GM12878 (cell line): Measurements from ENCODE around the gene LAD1. TPM values are rescaled to one million over a fixed set of nuclear protein-coding genes. Genes with fewer than 3 reads are reported as not detected.

ENCODE experiments used
- ATAC-seq: fragments of 200-7000 bp; cut with Tn5 transposase; 3 replicates; pipeline ENCODE4 v1.9.1; 2020; ENCODE audit warnings: mild to moderate bottlenecking, moderate library complexity
- BruUV-seq: library from RNA; stranded (reverse); fragments of 400-500 nt; replicated peaks from 2 replicates; lab custom pipeline; 2021; lab: Mats Ljungman, UMichigan
- CTCF ChIA-PET: fragments of 300-600 bp; sonication (Branson Sonifier 250); formaldehyde crosslinking; extraction: SDS; loops from one replicate; lab custom pipeline; 2021; ENCODE audit warnings: inconsistent platforms; lab: Yijun Ruan, JAX
- POLR2A ChIA-PET: fragments of 350-600 bp; formaldehyde crosslinking; extraction: SDS; loops from one replicate; lab custom pipeline; 2021; ENCODE audit warnings: inconsistent platforms; lab: Charles Lee
- RAD21 ChIA-PET: fragments of 300-600 bp; sonication (Branson Sonifier 250); formaldehyde crosslinking; loops from one replicate; lab custom pipeline; 2023; ENCODE audit warnings: antibody characterized with exemption; ENCODE audit not compliant: unreplicated experiment; lab: Charles Lee
- SMC1A ChIA-PET: fragments of 300-600 bp; sonication (Branson Sonifier 250); formaldehyde crosslinking; loops from one replicate; lab custom pipeline; 2023; ENCODE audit not compliant: unreplicated experiment, uncharacterized antibody; lab: Charles Lee
- DNase-seq: peaks from one replicate; pipeline ENCODE4 v3.0.0-alpha.2; 2011; ENCODE audit warnings: low read depth, low spot score
- FAIRE-seq: peaks from 3 replicates; lab custom pipeline; 2011; peaks lifted over from hg19 to GRCh38; lab: Jason Lieb, UNC
- H2AFZ ChIP-seq: 2 replicates; pipeline ENCODE4 v1.6.0; 2011; ENCODE audit warnings: low read depth, low read length, control low read depth; ENCODE audit not compliant: control insufficient read depth
- H3K27ac ChIP-seq: 2 replicates; pipeline ENCODE4 v1.5.1; 2011; ENCODE audit warnings: control low read depth; ENCODE audit not compliant: control insufficient read depth, insufficient read depth
- H3K27me3 ChIP-seq, 2 experiments: replicated peaks in 1 of 2; 2 replicates each; pipeline versions ENCODE4 v1.6.0 to v1.6.1; 2011; ENCODE audit warnings: low read length in 1 of 2; ENCODE audit not compliant: control insufficient read depth in 2 of 2, insufficient read depth in 2 of 2
- H3K36me3 ChIP-seq, 2 experiments: 2 replicates each; pipeline ENCODE4 v1.5.1; 2011; ENCODE audit warnings: low read length in 1 of 2; ENCODE audit not compliant: control insufficient read depth in 2 of 2, insufficient read depth in 2 of 2
- H3K4me1 ChIP-seq: 2 replicates; pipeline ENCODE4 v1.6.1; 2011; ENCODE audit warnings: mild to moderate bottlenecking, low read length, moderate library complexity, mixed read lengths; ENCODE audit not compliant: control insufficient read depth, insufficient read depth
- H3K4me2 ChIP-seq: 2 replicates; pipeline ENCODE4 v1.6.0; 2011; ENCODE audit warnings: control low read depth; ENCODE audit not compliant: control insufficient read depth, insufficient read depth
- H3K4me3 ChIP-seq: fragments of 200-600 bp; sonication (generic); 2 replicates; pipeline ENCODE4 v1.5.1; 2016
- H3K79me2 ChIP-seq: 2 replicates; pipeline ENCODE4 v1.6.0; 2011; ENCODE audit warnings: low read length; ENCODE audit not compliant: control insufficient read depth, insufficient read depth
- H3K9ac ChIP-seq: 2 replicates; pipeline ENCODE4 v1.8.0; 2011; ENCODE audit warnings: low read length, control low read depth, mixed read lengths; ENCODE audit not compliant: control insufficient read depth, insufficient read depth
- H3K9me3 ChIP-seq: replicated peaks from 3 replicates; pipeline ENCODE4 v1.5.1; 2011; ENCODE audit warnings: mild to moderate bottlenecking, low read length; ENCODE audit not compliant: control insufficient read depth, insufficient read depth
- H4K20me1 ChIP-seq: 2 replicates; pipeline ENCODE4 v1.6.0; 2011; ENCODE audit not compliant: control insufficient read depth, insufficient read depth
- CBFB ChIP-seq: IDR thresholded peaks from 2 replicates; pipeline ENCODE4 v1.6.1; 2016; ENCODE audit warnings: antibody characterized with exemption, low read depth
- CBX5 ChIP-seq: sonication (generic); IDR thresholded peaks from 2 replicates; pipeline ENCODE4 v1.6.1; 2016; ENCODE audit warnings: low read depth, moderate library complexity, mild to moderate bottlenecking, inconsistent platforms
- EGR1 ChIP-seq, 2 experiments: IDR thresholded peaks; 1 replicate in 1 of 2; 2 replicates in 1 of 2; pipeline ENCODE4 v1.6.1; 2011 to 2012; ENCODE audit warnings: low read depth in 2 of 2, low read length in 2 of 2, borderline replicate concordance in 1 of 2, mild to moderate bottlenecking in 1 of 2, moderate library complexity in 1 of 2
- FOXM1 ChIP-seq: IDR thresholded peaks from 2 replicates; pipeline ENCODE4 v1.6.1; 2012; ENCODE audit warnings: low read depth, mild to moderate bottlenecking, inconsistent platforms, low read length, moderate library complexity
- KDM1A ChIP-seq: fragments of 200-600 bp; sonication (generic); IDR thresholded peaks from 2 replicates; pipeline ENCODE4 v1.6.1; 2016; ENCODE audit warnings: borderline replicate concordance
- MYC ChIP-seq: IDR thresholded peaks from 2 replicates; pipeline ENCODE4 v1.6.1; 2011; ENCODE audit warnings: mild to moderate bottlenecking, low read length, moderate library complexity, inconsistent platforms; ENCODE audit not compliant: insufficient read depth, insufficient replicate concordance, insufficient read length, severe bottlenecking
- NFIC ChIP-seq: IDR thresholded peaks from 2 replicates; pipeline ENCODE4 v1.6.1; 2012; ENCODE audit warnings: low read depth, mild to moderate bottlenecking, inconsistent platforms, low read length, moderate library complexity
- PML ChIP-seq: IDR thresholded peaks from 2 replicates; pipeline ENCODE4 v1.6.1; 2012; ENCODE audit warnings: low read length, inconsistent platforms
- POU2F2 ChIP-seq: IDR thresholded peaks from 3 replicates; pipeline ENCODE4 v1.6.1; 2011; ENCODE audit warnings: low read depth, mild to moderate bottlenecking, low read length, borderline replicate concordance
- RCOR1 ChIP-seq: conservative IDR thresholded peaks from 2 replicates; pipeline ENCODE4 v1.6.1; 2012; ENCODE audit warnings: low read depth, low read length, improper control_type of control experiment
- ZNF384 ChIP-seq: IDR thresholded peaks from 2 replicates; pipeline ENCODE4 v1.6.1; 2012; ENCODE audit warnings: low read depth, mild to moderate bottlenecking, low read length, improper control_type of control experiment, borderline replicate concordance
- ZSCAN29 ChIP-seq: fragments of 450-650 bp; IDR thresholded peaks from 2 replicates; pipeline ENCODE4 v1.6.1; 2017; ENCODE audit warnings: mild to moderate bottlenecking, moderate library complexity
- WGBS: methylation state at CpG from one replicate; pipeline ENCODE4 v1.1.6; 2016; ENCODE audit warnings: low lambda C conversion rate; ENCODE audit not compliant: insufficient replicate concordance, insufficient coverage; ENCODE audit errors: missing lambda C conversion rate; 5-methylcytosine and 5-hydroxymethylcytosine counted together
- in situ Hi-C: fragments of 300-500 bp; cut with MboI; formaldehyde crosslinking; loops from 9 replicates; pipeline ENCODE4 v1.14.3; 2018; ENCODE audit warnings: mixed read lengths
- intact Hi-C: fragments of 100-400 bp; cut with micrococcal nuclease; formaldehyde crosslinking; loops from one replicate; pipeline ENCODE4 v1.14.2; 2022; ENCODE audit not compliant: unreplicated experiment
- polyA plus RNA-seq, 11 experiments: library from polyadenylated mRNA; depleted of rRNA in 4 of 11; unstranded in 6 of 11; stranded (reverse) in 5 of 11; fragments of >200 nt; fragmentation: Nextera tagmentation in 4 of 11; fragmentation: Illumina TruSeq in 1 of 11; extraction: Ambion mirVana in 4 of 11; extraction: Trizol in 1 of 11; gene quantifications; 1 replicate in 1 of 11; 2 replicates in 10 of 11; pipeline versions ENCODE4 v1.2.1 to v1.2.3, GENCODE V29; 2011 to 2016; ENCODE audit warnings: inconsistent platforms in 2 of 11, missing spikeins in 2 of 11, low read depth in 1 of 11
- total RNA-seq, 4 experiments: library from RNA; depleted of rRNA in 3 of 4; stranded (reverse); fragments of >200 nt in 3 of 4; fragmentation: Illumina TruSeq in 1 of 4; extraction: Trizol in 1 of 4; gene quantifications; 2 replicates each; pipeline versions ENCODE4 v1.2.1 to v1.2.3, GENCODE V29; 2013 to 2021
- TF ChIP-seq, protein P1 (sequence below), 3 experiments: IDR thresholded peaks in 2 of 3; conservative IDR thresholded peaks in 1 of 3; 2 replicates each; pipeline ENCODE4 v1.5.1; 2011; ENCODE audit warnings: low read depth in 3 of 3, low read length in 3 of 3, mild to moderate bottlenecking in 3 of 3, control low read depth in 2 of 3, moderate library complexity in 2 of 3, inconsistent platforms in 1 of 3, mixed read lengths in 1 of 3; ENCODE audit not compliant: control insufficient read depth in 2 of 3, insufficient read depth in 1 of 3; ENCODE audit errors: extremely low read depth in 1 of 3
- TF ChIP-seq, protein P2 (sequence below): fragments of 450-650 bp; IDR thresholded peaks from 2 replicates; pipeline ENCODE4 v1.6.1; 2018; ENCODE audit warnings: mild to moderate bottlenecking, low read depth, moderate library complexity; ENCODE audit not compliant: partially characterized antibody

The LAD1 gene
- total and polyA plus RNA-seq, 10 of the 15 experiments (the other 5 are each of a cell fraction or from before 2014, with no cell fraction given), result 0.05 to 0.48 (median 0.32) TPM; not detected in 3

DNA sequence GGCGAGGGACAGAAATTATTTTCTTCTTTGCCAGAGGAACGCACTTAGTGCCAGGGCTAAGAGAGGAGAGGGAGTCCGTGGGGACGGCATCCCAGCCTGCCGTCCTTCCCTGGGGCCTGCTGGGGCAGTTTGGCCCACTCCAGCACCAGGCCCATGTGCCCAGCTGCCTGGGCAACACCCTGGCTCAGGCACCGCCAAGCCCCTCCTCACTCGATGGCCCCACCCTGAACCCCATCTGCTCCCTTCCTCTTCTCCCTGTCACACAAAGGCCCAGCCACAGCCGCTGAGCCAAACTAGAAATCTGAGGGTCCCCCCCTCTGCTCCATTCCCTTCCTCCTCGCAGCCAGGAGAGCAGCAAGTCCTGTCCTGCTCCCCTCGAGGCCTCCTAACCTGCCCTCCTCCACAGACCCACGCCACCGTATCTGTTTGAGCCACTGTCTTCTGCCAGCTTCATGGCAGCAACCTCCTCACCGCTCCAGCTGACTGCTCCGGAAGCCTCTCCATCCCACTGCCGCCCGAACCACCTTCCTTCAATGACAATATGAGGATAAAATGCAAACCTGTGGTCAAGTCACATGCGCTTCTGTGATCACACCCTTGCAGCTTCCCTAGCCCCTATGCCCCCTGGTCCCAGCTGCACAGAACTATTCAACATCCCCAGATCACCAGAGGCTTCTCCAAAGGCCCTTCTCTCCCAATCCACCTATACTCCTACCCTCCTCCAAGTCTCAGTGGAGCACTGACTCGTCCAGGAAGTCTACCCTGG is 30.8 kb upstream of the LAD1 start:
- H3K9me3 ChIP-seq, result no peaks in the 10 kb centered on the region
- no peaks in the 10 kb centered on the region for H3K79me2 ChIP-seq
- POLR2A ChIA-PET, result no interaction called here
- H3K36me3 ChIP-seq, result no peaks in the 10 kb centered on the region
- intact Hi-C loops, result no loop called here
- SMC1A ChIA-PET, result no interaction called here
- TF ChIP-seq NFIC, result no peak
- no peak for TF ChIP-seq EGR1 (IDR thresholded peaks at IDR 0.05; ENCODE audit: borderline replicate concordance in 1 of 2, low read depth in 2 of 2, low read length in 2 of 2)
- TF ChIP-seq RCOR1, result no peak
- TF ChIP-seq POU2F2, result no peak
- no peak for TF ChIP-seq KDM1A
- TF ChIP-seq ZSCAN29, result no peak
- TF ChIP-seq ZNF384, result no peak
- TF ChIP-seq CBFB, result no peak
- TF ChIP-seq CBX5, result no peak
- TF ChIP-seq, protein P1, sequence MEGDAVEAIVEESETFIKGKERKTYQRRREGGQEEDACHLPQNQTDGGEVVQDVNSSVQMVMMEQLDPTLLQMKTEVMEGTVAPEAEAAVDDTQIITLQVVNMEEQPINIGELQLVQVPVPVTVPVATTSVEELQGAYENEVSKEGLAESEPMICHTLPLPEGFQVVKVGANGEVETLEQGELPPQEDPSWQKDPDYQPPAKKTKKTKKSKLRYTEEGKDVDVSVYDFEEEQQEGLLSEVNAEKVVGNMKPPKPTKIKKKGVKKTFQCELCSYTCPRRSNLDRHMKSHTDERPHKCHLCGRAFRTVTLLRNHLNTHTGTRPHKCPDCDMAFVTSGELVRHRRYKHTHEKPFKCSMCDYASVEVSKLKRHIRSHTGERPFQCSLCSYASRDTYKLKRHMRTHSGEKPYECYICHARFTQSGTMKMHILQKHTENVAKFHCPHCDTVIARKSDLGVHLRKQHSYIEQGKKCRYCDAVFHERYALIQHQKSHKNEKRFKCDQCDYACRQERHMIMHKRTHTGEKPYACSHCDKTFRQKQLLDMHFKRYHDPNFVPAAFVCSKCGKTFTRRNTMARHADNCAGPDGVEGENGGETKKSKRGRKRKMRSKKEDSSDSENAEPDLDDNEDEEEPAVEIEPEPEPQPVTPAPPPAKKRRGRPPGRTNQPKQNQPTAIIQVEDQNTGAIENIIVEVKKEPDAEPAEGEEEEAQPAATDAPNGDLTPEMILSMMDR (IDR thresholded peaks at IDR 0.05 in 2 of 3, conservative IDR thresholded peaks at IDR 0.05 in 1 of 3; ENCODE audit: control insufficient read depth in 2 of 3, extremely low read depth in 1 of 3, insufficient read depth in 1 of 3, low read depth in 3 of 3, low read length in 3 of 3), result no peak
- no peak for TF ChIP-seq MYC
- no peak for TF ChIP-seq FOXM1
- TF ChIP-seq, protein P2, sequence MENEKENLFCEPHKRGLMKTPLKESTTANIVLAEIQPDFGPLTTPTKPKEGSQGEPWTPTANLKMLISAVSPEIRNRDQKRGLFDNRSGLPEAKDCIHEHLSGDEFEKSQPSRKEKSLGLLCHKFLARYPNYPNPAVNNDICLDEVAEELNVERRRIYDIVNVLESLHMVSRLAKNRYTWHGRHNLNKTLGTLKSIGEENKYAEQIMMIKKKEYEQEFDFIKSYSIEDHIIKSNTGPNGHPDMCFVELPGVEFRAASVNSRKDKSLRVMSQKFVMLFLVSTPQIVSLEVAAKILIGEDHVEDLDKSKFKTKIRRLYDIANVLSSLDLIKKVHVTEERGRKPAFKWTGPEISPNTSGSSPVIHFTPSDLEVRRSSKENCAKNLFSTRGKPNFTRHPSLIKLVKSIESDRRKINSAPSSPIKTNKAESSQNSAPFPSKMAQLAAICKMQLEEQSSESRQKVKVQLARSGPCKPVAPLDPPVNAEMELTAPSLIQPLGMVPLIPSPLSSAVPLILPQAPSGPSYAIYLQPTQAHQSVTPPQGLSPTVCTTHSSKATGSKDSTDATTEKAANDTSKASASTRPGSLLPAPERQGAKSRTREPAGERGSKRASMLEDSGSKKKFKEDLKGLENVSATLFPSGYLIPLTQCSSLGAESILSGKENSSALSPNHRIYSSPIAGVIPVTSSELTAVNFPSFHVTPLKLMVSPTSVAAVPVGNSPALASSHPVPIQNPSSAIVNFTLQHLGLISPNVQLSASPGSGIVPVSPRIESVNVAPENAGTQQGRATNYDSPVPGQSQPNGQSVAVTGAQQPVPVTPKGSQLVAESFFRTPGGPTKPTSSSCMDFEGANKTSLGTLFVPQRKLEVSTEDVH, result no peak
- no peak for TF ChIP-seq PML
- no peak overlapping the region for H3K4me2 ChIP-seq
- H2AFZ ChIP-seq, result no peak overlapping the region
- WGBS, result 38% methylated on average over 16 of the region's 18 CpGs
- no peak for DNase-seq
- no TSS peak for BruUV-seq
- no peaks in the 10 kb centered on the region for H4K20me1 ChIP-seq
- no peak overlapping the region for H3K27ac ChIP-seq
- FAIRE-seq, result no peak
- CTCF ChIA-PET, result interaction anchor here (0.7 to 4.9 kb wide), 2 partner anchors 52 to 81 kb away, joined by 3 to 30 read pairs; no protein-coding TSS in a partner anchor
- no peak overlapping the region for H3K4me3 ChIP-seq
- H3K4me1 ChIP-seq, result peaks cover 3% of the 10 kb centered on the region
- in situ Hi-C loops, result no loop called here
- RAD21 ChIA-PET, result no interaction called here
- H3K9ac ChIP-seq, result no peak overlapping the region
- ATAC-seq, result no peak
- no peaks in the 10 kb centered on the region for H3K27me3 ChIP-seq
